ENCODE measurements around the gene PDXDC1.
"Not testable (repeated sequence)": the region's sequence is repeated elsewhere in the genome, so short reads cannot be mapped to it uniquely, and the experiment has no call there.

The PDXDC1 gene

DNA sequence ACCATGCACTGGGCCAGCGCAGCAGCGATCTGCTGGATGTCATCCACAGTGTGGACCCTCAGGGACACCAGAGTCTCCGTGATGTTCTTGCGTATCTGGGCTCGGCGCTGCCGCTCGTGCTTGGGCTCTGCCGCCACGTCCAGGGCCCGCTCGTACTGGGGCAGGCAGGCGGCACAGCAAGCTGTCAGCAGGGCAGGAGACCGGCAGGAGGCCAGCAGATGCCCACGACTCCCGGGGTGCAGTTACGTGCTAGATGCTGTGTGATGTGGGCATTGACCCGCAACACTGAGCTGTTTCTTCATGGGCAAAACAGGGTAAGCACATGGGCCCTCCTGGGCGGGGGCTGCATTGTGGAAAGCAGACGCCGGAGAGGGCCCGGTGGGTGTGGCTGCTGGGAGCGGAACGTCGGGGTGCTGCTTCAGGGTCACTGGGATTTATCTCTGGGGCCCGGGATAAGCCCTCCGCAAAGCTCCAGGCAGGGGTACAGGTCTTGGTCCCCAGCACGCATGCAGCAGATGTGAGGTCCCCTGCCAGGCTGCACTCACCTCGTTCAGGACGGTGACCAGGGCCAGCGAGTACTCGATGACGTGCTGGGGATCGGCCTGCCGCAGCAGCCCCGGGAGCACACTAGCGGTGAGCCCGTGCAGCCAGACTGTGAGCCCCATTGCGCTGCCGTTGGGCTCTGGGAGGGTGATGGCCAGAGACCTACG, 158.0 kb downstream of the PDXDC1 start:
- not testable (repeated sequence) for ATAC-seq

DNA sequence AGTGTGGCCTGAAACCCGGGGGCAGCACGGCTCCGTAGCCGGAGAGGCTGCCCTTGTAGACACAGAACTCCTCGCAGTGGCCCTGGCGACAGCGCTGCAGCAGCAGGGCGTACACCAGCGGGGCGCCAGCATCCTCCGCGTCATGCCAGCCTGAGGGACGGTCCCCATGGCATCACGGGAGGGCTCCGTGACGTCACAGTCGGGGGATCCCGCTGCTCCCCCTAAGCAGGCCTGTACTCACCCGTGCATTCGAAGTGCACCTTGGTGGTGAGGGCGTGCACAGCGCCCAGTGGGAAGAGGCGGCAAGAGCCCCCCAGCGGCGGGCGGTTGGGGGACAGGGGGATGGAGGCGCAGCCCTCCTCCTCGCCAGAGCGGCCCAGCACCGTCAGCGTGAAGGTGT, 158.7 kb downstream of the PDXDC1 start:
- not testable (repeated sequence) for ATAC-seq

DNA sequence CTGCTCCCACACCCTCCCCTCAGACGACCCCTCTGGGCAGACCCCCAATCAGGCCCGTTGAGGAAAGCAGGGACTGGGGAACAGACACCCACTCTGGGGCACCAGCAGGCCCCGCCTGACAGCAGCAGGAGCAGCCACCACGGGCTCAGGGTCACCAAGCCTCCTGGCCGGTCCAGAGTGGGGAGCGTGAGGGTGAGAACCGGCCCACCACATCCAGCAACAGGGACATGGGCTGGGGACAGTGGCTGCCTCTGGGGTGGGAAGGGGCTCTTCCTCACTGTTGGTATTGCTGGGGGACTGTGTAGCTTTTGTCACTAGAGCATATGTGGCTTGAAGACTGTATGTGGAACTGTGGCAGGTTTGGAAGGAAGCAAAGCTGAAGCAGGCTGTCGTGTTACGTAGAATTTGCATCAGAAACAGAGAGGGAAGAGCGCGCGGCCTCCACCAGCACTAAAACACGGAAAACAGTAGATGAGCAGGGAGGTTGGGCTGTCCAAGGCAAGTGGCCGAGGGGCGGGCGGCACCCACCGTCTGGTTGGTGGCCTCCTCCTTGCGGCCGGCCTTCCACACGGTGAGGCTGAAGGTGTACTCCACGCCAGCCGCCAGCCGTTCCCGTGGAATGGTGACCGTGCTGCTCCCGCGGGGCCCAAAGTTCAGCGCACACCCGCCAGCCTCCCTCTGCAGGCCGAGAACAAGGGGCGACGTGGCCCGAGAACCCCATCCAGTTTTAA, 160.1 kb downstream of the PDXDC1 start:
- ATAC-seq, result not testable (repeated sequence)

DNA sequence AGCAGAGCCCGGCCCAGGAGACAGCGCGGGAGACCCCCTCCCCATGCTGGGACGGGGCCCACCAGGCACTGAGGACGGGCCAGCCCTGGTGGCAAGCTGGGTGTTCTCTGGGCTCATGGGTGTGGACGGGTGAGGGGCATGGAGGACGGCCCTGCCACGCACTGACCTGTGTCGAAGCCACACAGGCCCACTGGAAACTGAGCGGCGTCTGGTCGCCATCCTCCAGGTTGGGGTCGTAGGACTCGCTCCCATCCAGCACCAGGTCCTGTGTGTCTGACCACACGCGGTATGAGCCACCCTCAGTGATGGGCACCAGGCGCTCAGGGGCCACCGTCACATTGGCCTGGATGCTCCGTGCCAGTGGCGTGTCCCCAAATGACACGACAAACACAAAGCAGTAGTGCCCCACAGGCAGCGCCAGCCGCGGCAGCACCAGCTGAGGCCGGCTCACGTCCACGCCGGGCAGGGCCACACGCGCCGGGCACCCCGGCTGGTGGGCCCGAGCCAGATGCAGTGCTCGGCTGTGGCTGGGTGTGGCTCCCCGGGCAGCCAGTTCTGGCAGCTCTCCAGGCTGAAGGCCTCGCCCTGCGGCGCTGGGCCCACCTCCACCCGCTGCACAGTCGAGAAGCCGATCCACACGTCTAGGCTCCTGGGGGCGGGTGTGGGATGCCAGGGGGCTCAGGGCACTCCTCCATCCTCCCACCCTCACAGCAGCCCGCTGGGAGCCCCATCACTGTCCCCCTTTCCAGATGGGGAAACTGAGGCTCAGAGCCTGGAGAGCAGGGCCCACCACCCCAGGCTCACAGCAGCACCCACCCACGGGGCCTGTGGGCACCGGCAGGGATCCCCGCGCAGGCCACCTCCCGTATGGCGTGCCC, 160.9 kb downstream of the PDXDC1 start:
- ATAC-seq, result not testable (repeated sequence)

DNA sequence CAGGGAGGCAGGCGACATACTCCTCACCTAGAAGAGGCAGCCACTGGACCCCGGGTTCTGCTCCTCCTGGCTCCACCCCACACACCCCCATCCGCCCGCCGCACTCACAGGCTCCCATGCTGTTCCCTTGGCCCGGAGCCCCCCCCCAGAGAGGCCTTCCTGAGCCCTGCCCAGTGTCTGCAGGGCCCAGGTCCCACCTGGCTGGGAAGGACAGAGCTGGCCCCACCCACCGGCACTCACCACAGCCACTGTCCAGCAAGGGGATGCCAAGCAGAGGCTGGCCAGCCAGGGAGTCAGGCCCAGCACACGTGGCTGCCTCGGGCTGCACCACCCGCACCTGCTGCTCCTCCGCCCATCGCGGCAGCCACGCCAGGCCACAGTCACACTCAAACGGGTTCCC, 162.7 kb downstream of the PDXDC1 start:
- ATAC-seq, result not testable (repeated sequence)

DNA sequence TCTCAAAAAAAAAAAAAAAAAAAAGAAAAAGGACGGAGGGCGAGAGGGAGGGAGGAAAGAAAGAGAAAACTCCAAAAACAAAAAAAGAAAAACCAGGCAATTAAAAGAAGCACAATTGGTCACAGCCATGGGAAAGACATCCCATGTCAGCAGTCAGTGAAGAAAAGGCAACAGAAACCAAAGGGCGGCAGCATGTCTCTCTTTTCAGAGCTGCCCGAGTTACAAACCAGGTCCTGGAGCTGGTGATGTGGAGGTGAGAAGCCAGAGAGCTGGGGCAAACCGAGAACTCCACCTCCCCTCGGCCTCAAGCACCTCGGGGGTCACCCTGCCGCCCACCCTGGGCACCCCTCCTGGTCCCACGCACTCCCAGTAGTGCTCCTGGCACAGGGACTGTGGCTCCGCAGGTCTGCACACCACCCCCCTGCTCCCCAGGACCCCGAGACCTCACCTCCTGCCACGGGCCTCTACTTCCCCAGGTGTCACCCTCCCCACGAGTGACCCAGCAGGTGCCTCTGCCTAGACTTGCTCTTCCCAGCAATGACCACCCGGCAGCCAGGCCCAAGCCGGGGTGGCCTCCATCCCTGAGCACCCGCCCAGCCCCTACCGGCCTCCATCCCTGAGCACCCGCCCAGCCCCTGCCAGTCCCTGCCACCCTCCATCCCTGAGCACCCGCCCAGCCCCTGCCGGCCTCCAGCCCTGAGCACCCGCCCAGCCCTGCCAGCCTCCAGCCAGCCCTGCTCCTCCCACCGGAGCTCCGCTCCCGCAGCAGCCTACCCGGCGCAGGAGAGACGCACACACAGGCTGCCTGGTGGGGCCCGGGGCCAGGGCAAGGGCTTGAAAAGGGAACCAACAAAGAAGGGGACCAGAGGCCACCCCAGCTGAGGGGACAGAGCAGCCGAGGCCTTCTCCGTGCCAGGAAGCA, 165.9 kb downstream of the PDXDC1 start:
- not testable (repeated sequence) for ATAC-seq

DNA sequence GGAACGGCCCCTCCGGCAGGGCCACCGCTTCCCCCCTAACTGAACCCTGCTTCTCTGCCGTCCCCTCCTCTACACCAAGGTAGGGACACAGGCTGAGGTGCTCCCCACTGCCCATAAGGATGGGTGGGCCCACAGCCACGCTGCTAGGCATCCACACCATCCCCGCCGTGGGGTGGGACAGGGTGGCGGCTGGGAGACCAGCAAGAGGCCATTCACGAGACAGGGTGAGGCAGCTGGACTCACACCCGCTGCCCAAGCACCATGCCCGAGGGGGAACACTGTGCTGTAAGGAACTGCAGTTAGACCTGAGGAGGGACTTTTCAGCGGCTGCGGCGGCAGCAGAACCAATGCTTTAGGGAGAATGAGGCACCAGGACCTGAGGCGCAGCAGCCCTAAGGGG, 166.8 kb downstream of the PDXDC1 start:
- TF ChIP-seq ZFP3 (CRISPR knock-in tag; IDR thresholded peaks at IDR 0.05) (no peak), RARB (CRISPR knock-in tag; IDR thresholded peaks at IDR 0.05) (no peak), SNAI2 (CRISPR knock-in tag; IDR thresholded peaks at IDR 0.05) (no peak), ZNF8 (CRISPR knock-in tag; IDR thresholded peaks at IDR 0.05) (no peak), ESRRG (CRISPR knock-in tag; IDR thresholded peaks at IDR 0.05) (no peak), ZC3H10 (CRISPR knock-in tag; IDR thresholded peaks at IDR 0.05) (no peak), ISL1 (CRISPR knock-in tag; IDR thresholded peaks at IDR 0.05) (no peak), OSR1 (CRISPR knock-in tag; IDR thresholded peaks at IDR 0.05) (no peak), ARNTL (CRISPR knock-in tag; IDR thresholded peaks at IDR 0.05; ENCODE audit: borderline replicate concordance, low read depth) (no peak)
- TF ChIP-seq, protein P1, sequence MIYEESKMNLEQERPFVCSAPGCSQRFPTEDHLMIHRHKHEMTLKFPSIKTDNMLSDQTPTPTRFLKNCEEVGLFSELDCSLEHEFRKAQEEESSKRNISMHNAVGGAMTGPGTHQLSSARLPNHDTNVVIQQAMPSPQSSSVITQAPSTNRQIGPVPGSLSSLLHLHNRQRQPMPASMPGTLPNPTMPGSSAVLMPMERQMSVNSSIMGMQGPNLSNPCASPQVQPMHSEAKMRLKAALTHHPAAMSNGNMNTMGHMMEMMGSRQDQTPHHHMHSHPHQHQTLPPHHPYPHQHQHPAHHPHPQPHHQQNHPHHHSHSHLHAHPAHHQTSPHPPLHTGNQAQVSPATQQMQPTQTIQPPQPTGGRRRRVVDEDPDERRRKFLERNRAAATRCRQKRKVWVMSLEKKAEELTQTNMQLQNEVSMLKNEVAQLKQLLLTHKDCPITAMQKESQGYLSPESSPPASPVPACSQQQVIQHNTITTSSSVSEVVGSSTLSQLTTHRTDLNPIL (CRISPR knock-in tag; IDR thresholded peaks at IDR 0.05; ENCODE audit: low read depth), result no peak
- ATAC-seq, result no peak

DNA sequence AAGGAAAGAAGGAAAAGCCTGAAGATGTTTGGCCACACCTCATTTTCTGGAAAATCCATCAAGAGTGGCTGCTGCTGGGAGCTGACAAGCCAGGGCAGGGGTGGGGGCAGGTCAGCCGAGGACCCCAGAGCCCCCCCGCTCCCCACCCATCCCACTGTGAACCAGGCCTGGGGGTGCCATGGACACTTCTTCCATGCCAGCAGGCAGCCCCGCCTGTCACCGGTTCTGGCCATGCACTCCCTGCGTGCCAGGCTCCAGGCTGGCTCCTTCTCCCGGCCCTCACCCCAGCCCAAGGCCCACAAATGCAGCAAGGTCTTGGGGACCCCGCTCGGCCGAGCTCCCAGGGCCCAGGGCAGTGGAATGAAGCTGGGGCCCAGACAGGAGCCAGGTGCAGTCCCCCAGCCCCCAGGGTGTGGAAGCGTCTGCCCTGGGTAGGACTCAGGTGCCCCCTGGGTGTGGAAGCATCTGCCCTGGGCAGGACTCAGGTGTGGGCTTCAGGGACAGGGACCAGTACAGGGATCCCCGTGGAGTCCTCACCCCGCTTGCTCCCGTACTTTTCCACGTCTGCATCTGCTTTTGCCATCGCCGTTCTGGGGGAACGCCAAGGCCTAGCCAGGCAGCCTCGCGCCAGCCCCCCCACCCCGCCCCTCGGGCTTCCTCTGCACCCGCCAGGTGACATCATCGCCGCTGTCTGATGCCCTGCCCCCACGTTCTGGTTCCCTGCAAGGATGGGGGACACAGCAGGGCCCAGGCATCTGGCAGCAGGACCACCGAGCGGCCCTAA, 167.5 kb downstream of the PDXDC1 start:
- ATAC-seq, result not testable (repeated sequence)

DNA sequence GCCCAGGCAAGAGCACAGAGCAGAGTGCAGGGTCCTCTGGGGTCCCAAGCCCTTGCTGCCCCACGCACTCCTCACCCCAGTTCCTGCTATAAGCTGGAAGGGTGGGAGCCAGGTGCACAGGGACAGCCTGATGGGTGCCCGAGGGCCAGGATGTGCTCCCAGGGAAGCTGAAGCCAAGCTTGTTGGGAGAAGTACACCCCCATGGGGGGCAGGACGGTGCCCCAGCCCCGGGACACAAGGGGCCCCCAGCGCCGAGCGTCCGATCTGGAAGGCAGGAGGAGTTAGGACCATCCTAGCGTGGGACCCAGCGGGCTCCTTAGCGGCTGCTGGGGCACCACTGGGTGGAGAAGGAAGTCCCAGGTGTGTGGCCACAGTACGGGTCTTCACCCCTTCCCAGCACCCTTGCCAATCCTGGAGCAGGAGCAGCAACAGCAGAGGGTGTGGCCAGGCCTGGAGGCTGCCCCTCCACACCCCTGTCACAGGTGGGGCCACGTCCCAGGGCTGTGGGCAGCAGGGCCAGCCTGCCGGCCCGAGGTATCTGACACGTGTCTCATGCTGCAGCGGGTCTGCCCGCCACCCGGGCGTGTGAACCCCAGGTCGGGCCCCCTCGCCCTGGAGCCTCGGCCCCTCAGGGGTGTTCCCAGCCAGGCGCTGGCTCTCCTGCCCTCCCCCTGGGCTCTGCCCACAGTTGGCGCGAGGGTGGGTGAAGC, 168.2 kb downstream of the PDXDC1 start:
- ATAC-seq, result peak; percentile 4

DNA sequence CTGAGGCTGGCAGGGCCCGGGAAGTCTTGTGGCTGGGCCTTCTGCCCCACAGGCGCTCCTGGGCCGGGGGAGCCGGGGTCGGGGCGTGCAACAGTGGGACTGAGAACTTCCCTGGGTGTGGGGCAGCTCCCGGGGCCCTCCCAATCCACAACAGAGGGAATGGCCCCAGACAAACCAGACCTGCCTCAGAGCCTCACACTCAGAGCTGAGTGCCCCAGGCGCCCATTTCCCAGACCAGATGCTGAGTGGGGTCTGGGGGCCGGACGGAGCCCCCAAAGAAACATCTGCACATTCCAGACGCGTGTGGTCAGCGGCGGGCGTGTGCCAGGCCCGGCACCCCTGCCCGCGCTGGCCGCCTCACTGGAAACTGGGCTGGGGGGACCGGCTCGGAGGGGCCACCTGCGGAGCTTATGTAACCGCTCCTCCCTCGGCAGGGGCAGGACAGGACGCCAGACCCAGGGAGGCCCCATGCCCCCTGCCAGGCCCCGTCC, 168.8 kb downstream of the PDXDC1 start:
- ATAC-seq, result peak; percentile 3

DNA sequence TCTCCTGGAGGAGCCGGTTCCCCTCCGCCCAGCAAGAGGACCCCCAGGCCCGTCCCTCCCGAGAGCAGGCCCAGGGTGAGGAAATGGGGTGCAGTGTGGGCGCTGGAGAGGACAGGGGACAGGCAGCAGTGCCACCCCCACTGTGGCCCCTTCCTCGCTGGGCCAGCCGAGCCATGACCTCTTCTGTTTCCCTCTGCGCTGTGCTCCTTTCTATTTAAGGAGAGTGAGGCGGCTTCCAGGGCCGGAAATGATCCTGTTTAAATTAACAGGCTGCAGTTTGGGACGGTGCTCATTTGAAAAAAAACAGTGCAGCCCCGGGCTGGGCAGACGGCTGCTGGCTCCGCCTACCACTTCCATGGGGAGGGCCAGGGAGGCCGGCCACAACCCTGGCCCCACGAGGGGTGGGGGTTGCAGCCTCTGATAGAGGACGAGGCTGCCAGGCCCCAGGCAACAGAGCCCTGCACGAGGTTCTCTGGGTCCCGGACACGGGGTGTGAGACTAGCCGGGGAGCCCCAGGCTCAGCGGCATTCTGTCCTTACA, 169.3 kb downstream of the PDXDC1 start:
- ATAC-seq, result peak; percentile 62

DNA sequence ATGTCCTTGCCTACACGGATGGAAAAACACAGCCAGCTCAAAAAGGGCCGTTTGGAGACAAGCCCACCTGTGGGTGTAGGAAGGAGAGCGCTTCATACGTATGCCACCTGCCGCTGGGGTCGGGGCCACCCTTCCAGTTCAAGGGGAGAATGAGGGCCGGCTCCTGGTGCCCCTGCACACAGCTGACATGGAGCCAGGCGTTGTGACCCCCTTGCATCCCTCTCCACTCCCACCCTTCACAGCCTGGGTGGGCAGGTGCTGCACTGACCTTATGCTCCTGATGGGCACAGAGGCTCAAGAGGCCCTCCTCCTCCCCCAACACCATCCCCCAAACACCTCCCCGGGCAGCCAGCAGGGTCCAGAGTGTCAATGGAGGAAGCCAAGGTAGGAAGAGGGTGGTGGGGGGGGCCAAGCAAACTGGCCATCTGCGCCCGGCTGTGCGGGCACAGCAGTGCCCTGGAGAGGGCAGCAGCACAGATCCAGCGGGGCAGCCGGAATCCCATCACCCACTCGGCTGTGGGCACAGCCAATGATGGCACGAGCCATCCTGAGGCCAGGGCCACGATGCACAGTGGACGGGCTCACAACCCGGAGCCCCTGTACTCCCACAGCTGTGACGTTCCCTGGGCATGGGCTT, 170.1 kb downstream of the PDXDC1 start:
- ATAC-seq, result peak; percentile 2; the same call in 2 of the 3 replicates

All from SK-N-SH treated with all-trans-retinoic acid at 6 μM for 48 hours (cell line).